HEK293 (cell line): ENCODE results near the gene TSPEAR.

Experiments
- CTCF ChIA-PET: fragments of 350-600 bp; formaldehyde crosslinking; extraction: SDS; loops from one replicate; lab custom pipeline; 2021; ENCODE audit warnings: antibody characterized with exemption; lab: Yijun Ruan, JAX
- POLR2A ChIA-PET: fragments of 300-600 bp; formaldehyde crosslinking; extraction: SDS; loops from one replicate; lab custom pipeline; 2020; ENCODE audit warnings: antibody characterized with exemption, inconsistent platforms; lab: Yijun Ruan, JAX
- H3K27ac ChIP-seq: fragments of 200-500 bp; sonication (Bioruptor generic); 2 replicates; pipeline ENCODE4 v1.5.1; 2014; ENCODE audit warnings: low read depth, low read length, control low read depth, inconsistent platforms; ENCODE audit errors: extremely low read depth
- H3K36me3 ChIP-seq, 2 experiments: fragments of 200-500 bp in 1 of 2; sonication (Bioruptor generic) in 1 of 2; 1 replicate in 1 of 2; 2 replicates in 1 of 2; pipeline ENCODE4 v1.5.1; 2014 to 2017; ENCODE audit warnings: inconsistent platforms in 2 of 2, low read length in 2 of 2; ENCODE audit not compliant: control insufficient read depth in 2 of 2, insufficient read depth in 1 of 2
- H3K4me1 ChIP-seq: fragments of 200-500 bp; sonication (Bioruptor generic); 2 replicates; pipeline ENCODE4 v1.5.1; 2014; ENCODE audit warnings: mild to moderate bottlenecking, low read length, inconsistent platforms; ENCODE audit not compliant: control insufficient read depth, insufficient read depth
- H3K4me3 ChIP-seq: 2 replicates; pipeline ENCODE4 v1.5.1; 2011; ENCODE audit warnings: low read depth, mild to moderate bottlenecking, control low read depth, low read length, moderate library complexity
- H3K9me3 ChIP-seq: fragments of 200-500 bp; sonication (Bioruptor generic); 2 replicates; pipeline ENCODE4 v1.5.1; 2014; ENCODE audit warnings: low read depth, low read length, inconsistent platforms; ENCODE audit not compliant: control insufficient read depth, insufficient read depth
- EGR2 ChIP-seq: fragments of 450-650 bp; formaldehyde crosslinking; IDR thresholded peaks from 2 replicates; pipeline ENCODE4 v1.5.1; 2016; ENCODE audit warnings: low read depth, missing biosample characterization, missing genetic modification characterization
- GFI1B ChIP-seq: fragments of 450-650 bp; formaldehyde crosslinking; IDR thresholded peaks from 2 replicates; pipeline ENCODE4 v1.5.1; 2016; ENCODE audit warnings: missing biosample characterization, missing genetic modification characterization
- HOXD13 ChIP-seq: sonication (generic); formaldehyde crosslinking; IDR thresholded peaks from 2 replicates; pipeline ENCODE4 v1.8.0; 2022; ENCODE audit warnings: missing genetic modification reagents, borderline replicate concordance
- PRDM4 ChIP-seq: fragments of 450-650 bp; formaldehyde crosslinking; IDR thresholded peaks from 2 replicates; pipeline ENCODE4 v1.5.1; 2017; ENCODE audit warnings: missing biosample characterization, missing genetic modification characterization
- RBAK ChIP-seq: fragments of 450-650 bp; formaldehyde crosslinking; IDR thresholded peaks from 2 replicates; pipeline ENCODE4 v1.5.1; 2016; ENCODE audit warnings: missing biosample characterization, missing genetic modification characterization
- WT1 ChIP-seq: fragments of 450-650 bp; formaldehyde crosslinking; IDR thresholded peaks from 2 replicates; pipeline ENCODE4 v1.5.1; 2016; ENCODE audit warnings: missing biosample characterization, missing genetic modification characterization
- ZBTB8A ChIP-seq: fragments of 450-650 bp; formaldehyde crosslinking; IDR thresholded peaks from 2 replicates; pipeline ENCODE4 v1.5.1; 2016; ENCODE audit warnings: missing biosample characterization, missing genetic modification characterization
- ZFHX2 ChIP-seq: fragments of 450-650 bp; formaldehyde crosslinking; conservative IDR thresholded peaks from 2 replicates; pipeline ENCODE4 v1.5.1; 2016; ENCODE audit warnings: missing biosample characterization, missing genetic modification characterization
- ZNF138 ChIP-seq: fragments of 450-650 bp; formaldehyde crosslinking; IDR thresholded peaks from 2 replicates; pipeline ENCODE4 v1.5.1; 2016; ENCODE audit warnings: missing biosample characterization, missing genetic modification characterization, borderline replicate concordance
- ZNF157 ChIP-seq: fragments of 450-650 bp; formaldehyde crosslinking; IDR thresholded peaks from 2 replicates; pipeline ENCODE4 v1.5.1; 2016; ENCODE audit warnings: missing biosample characterization, missing genetic modification characterization
- ZNF239 ChIP-seq: fragments of 450-650 bp; formaldehyde crosslinking; IDR thresholded peaks from 2 replicates; pipeline ENCODE4 v1.5.1; 2016; ENCODE audit warnings: missing biosample characterization, missing genetic modification characterization
- ZNF248 ChIP-seq: fragments of 450-650 bp; formaldehyde crosslinking; IDR thresholded peaks from 2 replicates; pipeline ENCODE4 v1.5.1; 2017; ENCODE audit warnings: missing biosample characterization, missing genetic modification characterization
- ZNF391 ChIP-seq: fragments of 450-650 bp; formaldehyde crosslinking; IDR thresholded peaks from 2 replicates; pipeline ENCODE4 v1.5.1; 2016; ENCODE audit warnings: low read depth, missing biosample characterization, missing genetic modification characterization, borderline replicate concordance
- ZNF560 ChIP-seq: fragments of 450-650 bp; formaldehyde crosslinking; IDR thresholded peaks from 2 replicates; pipeline ENCODE4 v1.5.1; 2017; ENCODE audit warnings: missing biosample characterization, missing genetic modification characterization, borderline replicate concordance
- ZSCAN16 ChIP-seq: fragments of 450-650 bp; formaldehyde crosslinking; IDR thresholded peaks from 2 replicates; pipeline ENCODE4 v1.5.1; 2016; ENCODE audit warnings: missing biosample characterization, missing genetic modification characterization
- TF ChIP-seq, protein P1 (sequence below): fragments of 450-650 bp; formaldehyde crosslinking; IDR thresholded peaks from 2 replicates; pipeline ENCODE4 v1.5.1; 2016; ENCODE audit warnings: missing biosample characterization, missing genetic modification characterization
- TF ChIP-seq, protein P2 (sequence below): fragments of 450-650 bp; formaldehyde crosslinking; IDR thresholded peaks from 2 replicates; pipeline ENCODE4 v1.5.1; 2016; ENCODE audit warnings: missing biosample characterization, missing genetic modification characterization
- TF ChIP-seq, protein P3 (sequence below): fragments of 450-650 bp; formaldehyde crosslinking; IDR thresholded peaks from 2 replicates; pipeline ENCODE4 v1.5.1; 2016; ENCODE audit warnings: missing biosample characterization, missing genetic modification characterization, low read depth
- TF ChIP-seq, protein P4 (sequence below): fragments of 450-650 bp; IDR thresholded peaks from 2 replicates; pipeline ENCODE4 v1.5.1; 2018; ENCODE audit warnings: missing biosample characterization, missing genetic modification characterization

The TSPEAR gene

DNA sequence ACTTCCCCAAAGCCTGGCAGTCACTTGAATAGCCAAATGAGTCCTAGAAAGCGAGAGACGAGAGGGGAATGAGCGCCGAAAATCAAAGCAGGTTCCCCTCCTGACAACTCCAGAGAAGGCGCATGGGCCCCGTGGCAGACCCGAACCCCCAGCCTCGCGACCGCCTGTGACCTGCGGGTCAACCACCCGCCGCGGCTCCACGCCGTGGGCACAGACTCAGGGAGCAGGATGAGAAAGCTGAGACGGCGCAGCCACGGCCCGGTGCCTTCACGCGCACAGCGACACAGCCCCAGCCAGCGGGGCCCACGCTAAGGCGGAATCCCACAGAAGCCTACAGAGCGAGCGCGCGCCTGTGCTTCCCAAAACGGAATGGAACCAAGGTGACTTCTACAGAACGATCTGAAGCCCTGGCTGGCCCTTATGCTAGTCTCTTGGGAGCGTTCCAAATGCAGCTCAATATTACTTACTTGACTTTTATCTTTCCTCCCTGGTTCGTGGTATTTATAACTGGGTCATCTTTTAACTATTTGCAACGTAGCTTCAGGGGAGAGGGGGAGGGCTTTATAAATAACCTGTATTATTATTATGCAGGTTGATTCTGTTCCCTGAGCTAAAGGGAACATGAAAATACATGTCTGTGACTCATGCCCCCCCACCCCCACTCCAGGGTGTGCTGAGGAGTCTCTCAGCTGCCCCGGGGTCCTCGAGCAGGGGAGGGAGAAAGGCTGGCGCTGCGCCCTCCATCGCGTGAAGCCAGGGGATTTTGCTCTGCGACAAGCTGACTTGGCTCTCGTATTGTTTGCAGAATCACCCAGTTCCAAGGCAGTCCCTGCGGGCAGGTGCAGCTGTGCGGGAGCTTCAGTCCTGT lies 1.7 kb downstream of the TSPEAR start:
- H3K36me3 ChIP-seq: no peaks in the 10 kb centered on the region
- H3K27ac ChIP-seq: no peak overlapping the region
- TF ChIP-seq, protein P1, sequence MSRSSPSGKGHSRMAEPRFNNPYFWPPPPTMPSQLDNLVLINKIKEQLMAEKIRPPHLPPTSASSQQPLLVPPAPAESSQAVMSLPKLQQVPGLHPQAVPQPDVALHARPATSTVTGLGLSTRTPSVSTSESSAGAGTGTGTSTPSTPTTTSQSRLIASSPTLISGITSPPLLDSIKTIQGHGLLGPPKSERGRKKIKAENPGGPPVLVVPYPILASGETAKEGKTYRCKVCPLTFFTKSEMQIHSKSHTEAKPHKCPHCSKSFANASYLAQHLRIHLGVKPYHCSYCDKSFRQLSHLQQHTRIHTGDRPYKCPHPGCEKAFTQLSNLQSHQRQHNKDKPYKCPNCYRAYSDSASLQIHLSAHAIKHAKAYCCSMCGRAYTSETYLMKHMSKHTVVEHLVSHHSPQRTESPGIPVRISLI: no peak
- no peak for TF ChIP-seq ZNF391 (tag by site-specific recombination)
- no peak for TF ChIP-seq ZBTB8A (tag by site-specific recombination)
- TF ChIP-seq ZNF138: no peak
- TF ChIP-seq, protein P2, sequence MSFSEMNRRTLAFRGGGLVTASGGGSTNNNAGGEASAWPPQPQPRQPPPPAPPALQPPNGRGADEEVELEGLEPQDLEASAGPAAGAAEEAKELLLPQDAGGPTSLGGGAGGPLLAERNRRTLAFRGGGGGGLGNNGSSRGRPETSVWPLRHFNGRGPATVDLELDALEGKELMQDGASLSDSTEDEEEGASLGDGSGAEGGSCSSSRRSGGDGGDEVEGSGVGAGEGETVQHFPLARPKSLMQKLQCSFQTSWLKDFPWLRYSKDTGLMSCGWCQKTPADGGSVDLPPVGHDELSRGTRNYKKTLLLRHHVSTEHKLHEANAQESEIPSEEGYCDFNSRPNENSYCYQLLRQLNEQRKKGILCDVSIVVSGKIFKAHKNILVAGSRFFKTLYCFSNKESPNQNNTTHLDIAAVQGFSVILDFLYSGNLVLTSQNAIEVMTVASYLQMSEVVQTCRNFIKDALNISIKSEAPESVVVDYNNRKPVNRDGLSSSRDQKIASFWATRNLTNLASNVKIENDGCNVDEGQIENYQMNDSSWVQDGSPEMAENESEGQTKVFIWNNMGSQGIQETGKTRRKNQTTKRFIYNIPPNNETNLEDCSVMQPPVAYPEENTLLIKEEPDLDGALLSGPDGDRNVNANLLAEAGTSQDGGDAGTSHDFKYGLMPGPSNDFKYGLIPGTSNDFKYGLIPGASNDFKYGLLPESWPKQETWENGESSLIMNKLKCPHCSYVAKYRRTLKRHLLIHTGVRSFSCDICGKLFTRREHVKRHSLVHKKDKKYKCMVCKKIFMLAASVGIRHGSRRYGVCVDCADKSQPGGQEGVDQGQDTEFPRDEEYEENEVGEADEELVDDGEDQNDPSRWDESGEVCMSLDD (tag by site-specific recombination): no peak
- TF ChIP-seq, protein P3, sequence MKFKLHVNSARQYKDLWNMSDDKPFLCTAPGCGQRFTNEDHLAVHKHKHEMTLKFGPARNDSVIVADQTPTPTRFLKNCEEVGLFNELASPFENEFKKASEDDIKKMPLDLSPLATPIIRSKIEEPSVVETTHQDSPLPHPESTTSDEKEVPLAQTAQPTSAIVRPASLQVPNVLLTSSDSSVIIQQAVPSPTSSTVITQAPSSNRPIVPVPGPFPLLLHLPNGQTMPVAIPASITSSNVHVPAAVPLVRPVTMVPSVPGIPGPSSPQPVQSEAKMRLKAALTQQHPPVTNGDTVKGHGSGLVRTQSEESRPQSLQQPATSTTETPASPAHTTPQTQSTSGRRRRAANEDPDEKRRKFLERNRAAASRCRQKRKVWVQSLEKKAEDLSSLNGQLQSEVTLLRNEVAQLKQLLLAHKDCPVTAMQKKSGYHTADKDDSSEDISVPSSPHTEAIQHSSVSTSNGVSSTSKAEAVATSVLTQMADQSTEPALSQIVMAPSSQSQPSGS (tag by site-specific recombination): no peak
- TF ChIP-seq ZSCAN16 (tag by site-specific recombination): no peak
- TF ChIP-seq ZNF248 (tag by site-specific recombination): no peak
- H3K9me3 ChIP-seq: no peaks in the 10 kb centered on the region
- H3K4me1 ChIP-seq: peaks cover 6% of the 10 kb centered on the region; the same call in 1 of the 2 replicates
- ChIA-PET CTCF (interaction anchor here (0.6 to 1.2 kb wide), 3 partner anchors 199 to 431 kb away, joined by 3 to 5 read pairs (median 3); no protein-coding TSS in a partner anchor), POLR2A (no interaction called here)
- H3K4me3 ChIP-seq: no peak overlapping the region

- CTCF ChIA-PET: interaction anchor here (0.6 to 1.2 kb wide), 3 partner anchors 100 to 428 kb away, joined by 3 to 5 read pairs (median 5); no protein-coding TSS in a partner anchor
- Histone ChIP-seq H3K4me1 (peaks cover 6% of the 10 kb centered on the region; the same call in 1 of the 2 replicates), H3K9me3 (no peaks in the 10 kb centered on the region)
Measured at GRCh38 chr21:44708866-44709425, 2.4 kb downstream of the TSPEAR start.

DNA sequence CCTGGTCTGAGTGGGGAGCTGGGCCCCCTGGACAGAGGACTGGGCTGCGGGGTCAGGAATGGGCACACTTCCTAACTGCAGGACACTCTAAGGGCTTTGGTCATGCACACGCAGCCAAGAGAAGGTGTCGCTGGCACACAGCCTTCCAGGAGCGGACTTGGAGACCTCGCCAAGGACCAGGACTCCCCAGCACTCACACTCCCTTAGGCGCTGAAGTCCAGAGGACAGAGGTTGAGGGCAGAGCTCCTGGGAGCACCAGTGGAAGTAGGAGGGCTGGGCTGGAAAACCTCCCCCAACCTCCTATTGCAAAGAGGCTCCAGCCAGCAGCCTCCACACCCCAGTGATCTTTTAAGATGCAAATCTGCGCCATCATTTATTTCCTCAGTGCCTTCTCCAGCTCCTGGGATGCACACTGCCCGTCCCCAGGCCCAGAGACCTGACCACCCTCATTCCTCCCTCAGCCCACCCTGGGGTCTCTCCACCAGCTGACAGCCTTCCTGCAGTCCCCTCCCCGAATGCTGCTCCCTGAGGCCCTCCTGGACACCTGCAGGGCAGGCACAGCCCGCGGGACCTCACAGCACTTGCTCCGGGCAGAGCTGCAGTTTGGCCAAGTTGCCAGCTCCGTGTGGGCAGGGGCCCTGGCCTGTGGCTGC lies 3.0 kb downstream of the TSPEAR start:
- Histone ChIP-seq H3K27ac (no peak overlapping the region), H3K9me3 (no peaks in the 10 kb centered on the region), H3K4me3 (no peak overlapping the region), H3K4me1 (peaks cover 6% of the 10 kb centered on the region; the same call in 1 of the 2 replicates), H3K36me3 (no peaks in the 10 kb centered on the region)
- ChIA-PET CTCF (interaction anchor here (0.6 to 0.7 kb wide), 2 partner anchors 10 to 99 kb away, joined by 4 to 5 read pairs; no protein-coding TSS in a partner anchor), POLR2A (no interaction called here)
- TF ChIP-seq ZNF157 (tag by site-specific recombination) (no peak), ZNF560 (tag by site-specific recombination) (no peak), RBAK (no peak), ZNF239 (tag by site-specific recombination) (no peak), PRDM4 (no peak), WT1 (tag by site-specific recombination) (no peak)
- TF ChIP-seq, protein P4, sequence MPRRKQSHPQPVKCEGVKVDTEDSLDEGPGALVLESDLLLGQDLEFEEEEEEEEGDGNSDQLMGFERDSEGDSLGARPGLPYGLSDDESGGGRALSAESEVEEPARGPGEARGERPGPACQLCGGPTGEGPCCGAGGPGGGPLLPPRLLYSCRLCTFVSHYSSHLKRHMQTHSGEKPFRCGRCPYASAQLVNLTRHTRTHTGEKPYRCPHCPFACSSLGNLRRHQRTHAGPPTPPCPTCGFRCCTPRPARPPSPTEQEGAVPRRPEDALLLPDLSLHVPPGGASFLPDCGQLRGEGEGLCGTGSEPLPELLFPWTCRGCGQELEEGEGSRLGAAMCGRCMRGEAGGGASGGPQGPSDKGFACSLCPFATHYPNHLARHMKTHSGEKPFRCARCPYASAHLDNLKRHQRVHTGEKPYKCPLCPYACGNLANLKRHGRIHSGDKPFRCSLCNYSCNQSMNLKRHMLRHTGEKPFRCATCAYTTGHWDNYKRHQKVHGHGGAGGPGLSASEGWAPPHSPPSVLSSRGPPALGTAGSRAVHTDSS (tag by site-specific recombination): no peak

More at GRCh38 chr21:44708866-44709425, 2.4 kb downstream of the TSPEAR start:
- POLR2A ChIA-PET: no interaction called here
- Histone ChIP-seq H3K27ac (no peak overlapping the region), H3K36me3 (no peaks in the 10 kb centered on the region), H3K4me3 (no peak overlapping the region)
- no peak for TF ChIP-seq GFI1B (tag by site-specific recombination)
- no peak for TF ChIP-seq HOXD13 (CRISPR knock-in tag)
- peak; percentile 52 for TF ChIP-seq ZFHX2 (tag by site-specific recombination)
- TF ChIP-seq EGR2 (tag by site-specific recombination): peak; percentile 47; the same call in 1 of the 2 replicates
